ENCODE data around the gene GDPD3. TPM values are rescaled to one million over a fixed set of nuclear protein-coding genes. Genes with fewer than 3 reads are reported as not detected.

GDPD3 gene
- total RNA-seq, 3 donors from 2014 or later (not counting 1 experiment from before 2014, with no cell fraction given), result 5.3 to 14.7 (median 9.1) TPM

- ATAC-seq (peak; percentile 7 to 9 (median 8)), DNase-seq (peak in 1 of 2 donors; percentile 45)
- TF ChIP-seq CTCF (IDR thresholded peaks at IDR 0.05), result no peak
- H3K9me3 Mint-ChIP-seq, result no peaks in the 10 kb centered on the region
- H3K27ac ChIP-seq (ENCODE audit: low read length), result peak overlapping the region; percentile 61
- H3K27me3 ChIP-seq (ENCODE audit: control insufficient read depth, insufficient read depth, low read length), result no peaks in the 10 kb centered on the region
- under 1% methylated on average over 41 of the region's 42 CpGs for WGBS (ENCODE audit: insufficient coverage)
- no peaks in the 10 kb centered on the region for H3K9me3 ChIP-seq (ENCODE audit: control insufficient read depth, insufficient read depth, low read length)
- H3K27me3 Mint-ChIP-seq (ENCODE audit: low read depth in 2 of 2), result no peaks in the 10 kb centered on the region
- peaks cover 23 to 32% of the 10 kb centered on the region in 2 donors for H3K4me1 Mint-ChIP-seq
- H3K27ac Mint-ChIP-seq, result peak overlapping the region; percentile 72 to 87
- H3K36me3 ChIP-seq (ENCODE audit: control insufficient read depth, insufficient read depth, low read length), result peaks cover 2% of the 10 kb centered on the region
- H3K4me3 ChIP-seq (ENCODE audit: low read length), result peak overlapping the region; percentile 83
- peak overlapping the region; percentile 90 for H3K4me3 Mint-ChIP-seq
- intact Hi-C loops (cut with micrococcal nuclease), result loop anchor here (2.0 kb wide), 1 partner anchor 26 kb away; the partner anchor contains the start of gene YPEL3
- H3K36me3 Mint-ChIP-seq, result no peaks in the 10 kb centered on the region
- peaks cover 32% of the 10 kb centered on the region for H3K4me1 ChIP-seq (ENCODE audit: control insufficient read depth, insufficient read depth, low read length)
Observed at GRCh38 chr16:30122604-30123160, 9.3 kb upstream of the GDPD3 start.

GRCh38 chr16:30121741-30122571 lies 8.6 kb upstream of the GDPD3 start:
- H3K4me3 ChIP-seq (ENCODE audit: low read length), result peak overlapping the region; percentile 83
- DNase-seq (peak in 1 of 2 donors; percentile 10), ATAC-seq (no peak)
- H3K27me3 ChIP-seq (ENCODE audit: control insufficient read depth, insufficient read depth, low read length), result no peaks in the 10 kb centered on the region
- TF ChIP-seq CTCF (IDR thresholded peaks at IDR 0.05), result no peak
- H3K4me1 Mint-ChIP-seq, result peaks cover 23 to 32% of the 10 kb centered on the region in 2 donors
- no peaks in the 10 kb centered on the region for H3K36me3 Mint-ChIP-seq
- peak overlapping the region; percentile 90 for H3K4me3 Mint-ChIP-seq
- intact Hi-C loops (cut with micrococcal nuclease), result loop anchor here (2.0 kb wide), 1 partner anchor 25 kb away; the partner anchor contains the start of gene YPEL3
- H3K9me3 ChIP-seq (ENCODE audit: control insufficient read depth, insufficient read depth, low read length), result no peaks in the 10 kb centered on the region
- 78% methylated on average over 30 of the region's 31 CpGs for WGBS (ENCODE audit: insufficient coverage)
- H3K27ac ChIP-seq (ENCODE audit: low read length), result peak overlapping the region; percentile 61
- H3K27me3 Mint-ChIP-seq (ENCODE audit: low read depth in 2 of 2), result no peaks in the 10 kb centered on the region
- peak overlapping the region; percentile 76 to 87 for H3K27ac Mint-ChIP-seq
- H3K36me3 ChIP-seq (ENCODE audit: control insufficient read depth, insufficient read depth, low read length), result peaks cover 9% of the 10 kb centered on the region
- H3K9me3 Mint-ChIP-seq, result no peaks in the 10 kb centered on the region
- H3K4me1 ChIP-seq (ENCODE audit: control insufficient read depth, insufficient read depth, low read length), result peaks cover 32% of the 10 kb centered on the region

GRCh38 chr16:30120340-30121105 lies 7.2 kb upstream of the GDPD3 start:
- Histone ChIP-seq H3K4me3 (ENCODE audit: low read length) (no peak overlapping the region), H3K4me1 (ENCODE audit: control insufficient read depth, insufficient read depth, low read length) (peaks cover 32% of the 10 kb centered on the region), H3K36me3 (ENCODE audit: control insufficient read depth, insufficient read depth, low read length) (peaks cover 10% of the 10 kb centered on the region), H3K9me3 (ENCODE audit: control insufficient read depth, insufficient read depth, low read length) (no peaks in the 10 kb centered on the region), H3K27ac (ENCODE audit: low read length) (peak overlapping the region; percentile 42), H3K27me3 (ENCODE audit: control insufficient read depth, insufficient read depth, low read length) (no peaks in the 10 kb centered on the region)
- WGBS (ENCODE audit: insufficient coverage), result 82% methylated on average over 3 of the region's 3 CpGs
- H3K27ac Mint-ChIP-seq, result peak overlapping the region; percentile 68 to 87
- no peaks in the 10 kb centered on the region for H3K27me3 Mint-ChIP-seq (ENCODE audit: low read depth in 2 of 2)
- intact Hi-C loops (cut with micrococcal nuclease), result no loop called here
- TF ChIP-seq CTCF (IDR thresholded peaks at IDR 0.05), result no peak
- H3K36me3 Mint-ChIP-seq, result no peaks in the 10 kb centered on the region
- H3K4me3 Mint-ChIP-seq, result peak overlapping the region; percentile 17
- no peaks in the 10 kb centered on the region for H3K9me3 Mint-ChIP-seq
- no peak for ATAC-seq
- peaks cover 23 to 32% of the 10 kb centered on the region in 2 donors for H3K4me1 Mint-ChIP-seq
- DNase-seq, result no peak

Measured in natural killer cell (primary cell).